HCT116 (cell line): ENCODE data around the gene NLRP6. TPM values are rescaled to one million over a fixed set of nuclear protein-coding genes. Genes with fewer than 3 reads are reported as not detected.

ENCODE experiments used
- ATAC-seq: fragments of 200-7000 bp; cut with Tn5 transposase; 2 replicates; pipeline ENCODE4 v1.9.1; 2020; ENCODE audit warnings: mild to moderate bottlenecking, moderate library complexity
- BruUV-seq: library from RNA; stranded (reverse); fragments of 400-500 nt; replicated peaks from 2 replicates; lab custom pipeline; 2021; lab: Mats Ljungman, UMichigan
- CTCF ChIA-PET: fragments of 300-600 bp; sonication (Branson Sonifier 250); formaldehyde crosslinking; loops from one replicate; lab custom pipeline; 2021; ENCODE audit warnings: antibody characterized with exemption; lab: Charles Lee
- POLR2A ChIA-PET: fragments of 300-600, 350-600 bp; sonication (Branson Sonifier 250); formaldehyde crosslinking; loops from one replicate; lab custom pipeline; 2021; ENCODE audit warnings: antibody characterized with exemption; lab: Charles Lee
- RAD21 ChIA-PET, 2 experiments: fragments of 300-600 bp; sonication (Branson Sonifier 250); formaldehyde crosslinking; loops; one replicate each; lab custom pipeline; 2023; ENCODE audit warnings: low total read pairs in 2 of 2; ENCODE audit not compliant: uncharacterized antibody in 2 of 2, unreplicated experiment in 2 of 2, low non-redundant PET in 1 of 2; lab: Charles Lee
- DNase-seq: peaks from one replicate; pipeline ENCODE4 v3.0.0-alpha.2; 2010; ENCODE audit warnings: low read depth, low spot score
- H2AFZ ChIP-seq: fragments of 200-600 bp; shearing (Covaris generic), sonication (generic); 2 replicates; pipeline ENCODE4 v1.6.1; 2017; ENCODE audit warnings: low read depth, mixed run types, mixed read lengths, antibody characterized with exemption, low read length; ENCODE audit not compliant: poor library complexity, severe bottlenecking
- H3K27ac ChIP-seq: 2 replicates; pipeline ENCODE4 v1.5.1; 2012; ENCODE audit warnings: low read depth, low read length
- H3K27me3 ChIP-seq: fragments of 200-600 bp; sonication (generic); 2 replicates; pipeline ENCODE4 v1.6.1; 2016; ENCODE audit warnings: mixed run types, low read length, mixed read lengths; ENCODE audit not compliant: insufficient read depth
- H3K36me3 ChIP-seq, 2 experiments: fragments of 200-500 bp in 1 of 2; fragments of 200-600 bp in 1 of 2; sonication (Bioruptor generic) in 1 of 2; sonication (generic) in 1 of 2; 2 replicates each; pipeline versions ENCODE4 v1.5.1 to v1.6.1; 2014 to 2016; ENCODE audit warnings: low read length in 2 of 2, inconsistent platforms in 1 of 2, mixed read lengths in 1 of 2, mixed run types in 1 of 2; ENCODE audit not compliant: insufficient read depth in 2 of 2, control insufficient read depth in 1 of 2
- H3K4me1 ChIP-seq, 2 experiments: fragments of 200-600 bp in 1 of 2; sonication (generic) in 1 of 2; 2 replicates each; pipeline versions ENCODE4 v1.5.1 to v1.6.1; 2012 to 2017; ENCODE audit warnings: low read length in 2 of 2, inconsistent platforms in 1 of 2, mild to moderate bottlenecking in 1 of 2, mixed read lengths in 1 of 2, mixed run types in 1 of 2, moderate library complexity in 1 of 2; ENCODE audit not compliant: insufficient read depth in 2 of 2, control insufficient read depth in 1 of 2
- H3K4me2 ChIP-seq: fragments of 200-600 bp; sonication (generic); 2 replicates; pipeline ENCODE4 v1.6.1; 2017; ENCODE audit warnings: mixed run types, low read length, mixed read lengths
- H3K4me3 ChIP-seq, 2 experiments: fragments of 200-600 bp in 1 of 2; sonication (generic) in 1 of 2; replicated peaks in 1 of 2; 2 replicates each; pipeline ENCODE4 v1.5.1; 2011 to 2016; ENCODE audit warnings: low read length in 2 of 2, control low read depth in 1 of 2, low read depth in 1 of 2, mild to moderate bottlenecking in 1 of 2, mixed read lengths in 1 of 2, mixed run types in 1 of 2
- H3K79me2 ChIP-seq: fragments of 200-600 bp; sonication (generic); 2 replicates; pipeline ENCODE4 v1.6.1; 2017; ENCODE audit warnings: mild to moderate bottlenecking, mixed run types, low read length, moderate library complexity, mixed read lengths; ENCODE audit not compliant: insufficient read depth
- H3K9ac ChIP-seq: fragments of 200-600 bp; sonication (generic); 2 replicates; pipeline ENCODE4 v1.6.1; 2016; ENCODE audit warnings: low read length, mixed read lengths
- H3K9me2 ChIP-seq: fragments of 200-600 bp; sonication (generic), shearing (Covaris generic); 2 replicates; pipeline ENCODE4 v1.6.1; 2017; ENCODE audit warnings: mixed run types, mild to moderate bottlenecking, moderate library complexity; ENCODE audit not compliant: insufficient read depth
- H3K9me3 ChIP-seq, 2 experiments: fragments of 200-500 bp in 1 of 2; fragments of 200-600 bp in 1 of 2; sonication (Bioruptor generic) in 1 of 2; sonication (generic) in 1 of 2; 2 replicates each; pipeline ENCODE4 v1.6.1; 2014 to 2017; ENCODE audit warnings: low read length in 2 of 2, mixed read lengths in 2 of 2, inconsistent platforms in 1 of 2, low read depth in 1 of 2, mild to moderate bottlenecking in 1 of 2, mixed run types in 1 of 2, moderate library complexity in 1 of 2; ENCODE audit not compliant: control insufficient read depth in 1 of 2, insufficient read depth in 1 of 2
- H4K20me1 ChIP-seq: fragments of 200-600 bp; sonication (generic), shearing (Covaris generic); 2 replicates; pipeline ENCODE4 v1.6.1; 2017; ENCODE audit warnings: mixed run types, mild to moderate bottlenecking, moderate library complexity; ENCODE audit not compliant: insufficient read depth
- CEBPB ChIP-seq: IDR thresholded peaks from 2 replicates; pipeline ENCODE4 v1.6.1; 2012; ENCODE audit warnings: low read depth
- ELF1 ChIP-seq: IDR thresholded peaks from 2 replicates; pipeline ENCODE4 v1.6.1; 2012; ENCODE audit warnings: low read depth, borderline replicate concordance
- EZH2 ChIP-seq: fragments of 200-600 bp; sonication (generic); IDR thresholded peaks from 2 replicates; pipeline ENCODE4 v1.6.1; 2017; ENCODE audit warnings: antibody characterized with exemption, mixed run types
- FOSL1 ChIP-seq: IDR thresholded peaks from 2 replicates; pipeline ENCODE4 v1.6.1; 2012; ENCODE audit warnings: low read depth
- RAD21 ChIP-seq: IDR thresholded peaks from 2 replicates; pipeline ENCODE4 v1.6.1; 2012; ENCODE audit warnings: low read depth, mild to moderate bottlenecking
- SIN3A ChIP-seq: IDR thresholded peaks from 2 replicates; pipeline ENCODE4 v1.6.1; 2012; ENCODE audit warnings: low read depth
- SRF ChIP-seq: IDR thresholded peaks from 2 replicates; pipeline ENCODE4 v1.6.1; 2012; ENCODE audit warnings: low read depth
- intact Hi-C: fragments of 100-400 bp; cut with micrococcal nuclease; formaldehyde crosslinking; loops from 2 replicates; pipeline ENCODE4 v1.10.0; 2022
- total RNA-seq: library from RNA; stranded (reverse); gene quantifications from one replicate; pipeline ENCODE4 v1.2.1, GENCODE V29; 2021; ENCODE audit not compliant: unreplicated experiment
- TF ChIP-seq, protein P1 (sequence below): IDR thresholded peaks from 2 replicates; pipeline ENCODE4 v1.6.1; 2011; ENCODE audit warnings: mild to moderate bottlenecking, low read length, moderate library complexity; ENCODE audit not compliant: insufficient replicate concordance; ENCODE audit errors: extremely low read depth

NLRP6 gene
- total RNA-seq, 1 experiment from 2014 or later, result not detected

DNA sequence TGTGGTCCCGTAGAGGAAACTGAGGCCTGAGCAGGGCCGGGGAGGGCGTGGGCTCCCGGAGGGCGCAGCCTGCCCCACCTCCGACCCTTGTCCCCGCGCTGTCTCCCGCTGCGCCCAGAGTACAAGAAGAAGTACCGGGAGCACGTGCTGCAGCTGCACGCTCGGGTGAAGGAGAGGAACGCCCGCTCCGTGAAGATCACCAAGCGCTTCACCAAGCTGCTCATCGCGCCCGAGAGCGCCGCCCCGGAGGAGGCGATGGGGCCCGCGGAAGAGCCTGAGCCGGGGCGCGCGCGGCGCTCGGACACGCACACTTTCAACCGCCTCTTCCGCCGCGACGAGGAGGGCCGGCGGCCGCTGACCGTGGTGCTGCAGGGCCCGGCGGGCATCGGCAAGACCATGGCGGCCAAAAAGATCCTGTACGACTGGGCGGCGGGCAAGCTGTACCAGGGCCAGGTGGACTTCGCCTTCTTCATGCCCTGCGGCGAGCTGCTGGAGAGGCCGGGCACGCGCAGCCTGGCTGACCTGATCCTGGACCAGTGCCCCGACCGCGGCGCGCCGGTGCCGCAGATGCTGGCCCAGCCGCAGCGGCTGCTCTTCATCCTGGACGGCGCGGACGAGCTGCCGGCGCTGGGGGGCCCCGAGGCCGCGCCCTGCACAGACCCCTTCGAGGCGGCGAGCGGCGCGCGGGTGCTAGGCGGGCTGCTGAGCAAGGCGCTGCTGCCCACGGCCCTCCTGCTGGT lies 1.9 kb downstream of the NLRP6 start:
- TF ChIP-seq, protein P1, sequence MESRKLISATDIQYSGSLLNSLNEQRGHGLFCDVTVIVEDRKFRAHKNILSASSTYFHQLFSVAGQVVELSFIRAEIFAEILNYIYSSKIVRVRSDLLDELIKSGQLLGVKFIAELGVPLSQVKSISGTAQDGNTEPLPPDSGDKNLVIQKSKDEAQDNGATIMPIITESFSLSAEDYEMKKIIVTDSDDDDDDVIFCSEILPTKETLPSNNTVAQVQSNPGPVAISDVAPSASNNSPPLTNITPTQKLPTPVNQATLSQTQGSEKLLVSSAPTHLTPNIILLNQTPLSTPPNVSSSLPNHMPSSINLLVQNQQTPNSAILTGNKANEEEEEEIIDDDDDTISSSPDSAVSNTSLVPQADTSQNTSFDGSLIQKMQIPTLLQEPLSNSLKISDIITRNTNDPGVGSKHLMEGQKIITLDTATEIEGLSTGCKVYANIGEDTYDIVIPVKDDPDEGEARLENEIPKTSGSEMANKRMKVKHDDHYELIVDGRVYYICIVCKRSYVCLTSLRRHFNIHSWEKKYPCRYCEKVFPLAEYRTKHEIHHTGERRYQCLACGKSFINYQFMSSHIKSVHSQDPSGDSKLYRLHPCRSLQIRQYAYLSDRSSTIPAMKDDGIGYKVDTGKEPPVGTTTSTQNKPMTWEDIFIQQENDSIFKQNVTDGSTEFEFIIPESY, result no peak
- no peak for TF ChIP-seq SIN3A
- no peak for TF ChIP-seq SRF
- Histone ChIP-seq H3K27ac (no peak overlapping the region), H3K9me3 (no peaks in the 10 kb centered on the region), H3K36me3 (no peaks in the 10 kb centered on the region), H3K4me1 (peaks cover 0 to 3% of the 10 kb centered on the region in 2 experiments; a peak in 1 of 4 replicates), H3K9me2 (no peaks in the 10 kb centered on the region), H3K27me3 (no peaks in the 10 kb centered on the region), H4K20me1 (no peaks in the 10 kb centered on the region), H3K4me2 (no peak overlapping the region), H3K4me3 (no peak overlapping the region), H2AFZ (no peak overlapping the region), H3K9ac (no peak overlapping the region), H3K79me2 (no peaks in the 10 kb centered on the region)
- DNase-seq (no peak), ATAC-seq (no peak)
- ChIA-PET RAD21 (no interaction called here), CTCF (no interaction called here), POLR2A (no interaction called here)
- intact Hi-C loops, result no loop called here
- BruUV-seq, result no TSS peak

GRCh38 chr11:280706-281485 lies 2.7 kb downstream of the NLRP6 start:
- no peak overlapping the region for H3K4me3 ChIP-seq
- H3K36me3 ChIP-seq, result no peaks in the 10 kb centered on the region
- TF ChIP-seq EZH2, result no peak
- TF ChIP-seq CEBPB, result no peak
- TF ChIP-seq ELF1, result no peak
- no peak for TF ChIP-seq RAD21
- TF ChIP-seq FOSL1, result no peak
- no TSS peak for BruUV-seq
- ATAC-seq (no peak), DNase-seq (no peak)
- ChIA-PET POLR2A (no interaction called here), CTCF (no interaction called here), RAD21 (no interaction called here)
- no peaks in the 10 kb centered on the region for H3K79me2 ChIP-seq
- no peaks in the 10 kb centered on the region for H3K27me3 ChIP-seq
- no peak overlapping the region for H3K4me2 ChIP-seq
- peaks cover 0 to 3% of the 10 kb centered on the region in 2 experiments; a peak in 1 of 4 replicates for H3K4me1 ChIP-seq
- H2AFZ ChIP-seq, result no peak overlapping the region
- H3K27ac ChIP-seq, result no peak overlapping the region
- H4K20me1 ChIP-seq, result no peaks in the 10 kb centered on the region
- intact Hi-C loops, result no loop called here
- H3K9me3 ChIP-seq, result no peaks in the 10 kb centered on the region
- no peaks in the 10 kb centered on the region for H3K9me2 ChIP-seq
- H3K9ac ChIP-seq, result no peak overlapping the region
